VCaP (cell line): ENCODE data around the gene RGS10.

Experiments
- H3K27ac ChIP-seq: fragments of 450-650 bp; 2 replicates; pipeline ENCODE4 v1.5.1; 2017
- CTCF ChIP-seq: fragments of 450-650 bp; conservative IDR thresholded peaks from 2 replicates; pipeline ENCODE4 v1.5.1; 2017; ENCODE audit warnings: mild to moderate bottlenecking, moderate library complexity

Gene RGS10

GRCh38 chr10:119505131-119505551, 37.4 kb downstream of the RGS10 start:
- TF ChIP-seq CTCF: no peak
- H3K27ac ChIP-seq: no peak overlapping the region

- no peak overlapping the region for H3K27ac ChIP-seq
- no peak for TF ChIP-seq CTCF
These were observed 37.9 kb downstream of the RGS10 start for GRCh38 chr10:119504651-119505050.

GRCh38 chr10:119503821-119504220, 38.7 kb downstream of the RGS10 start:
- H3K27ac ChIP-seq: no peak overlapping the region
- no peak for TF ChIP-seq CTCF

- no peak overlapping the region for H3K27ac ChIP-seq
- TF ChIP-seq CTCF: no peak
These were observed 39.8 kb downstream of the RGS10 start for GRCh38 chr10:119502618-119503155.

GRCh38 chr10:119502209-119502608, 40.3 kb downstream of the RGS10 start:
- no peak for TF ChIP-seq CTCF
- no peak overlapping the region for H3K27ac ChIP-seq

- H3K27ac ChIP-seq: no peak overlapping the region
- TF ChIP-seq CTCF: no peak
These were observed 40.8 kb downstream of the RGS10 start for GRCh38 chr10:119501690-119502089.

- H3K27ac ChIP-seq: no peak overlapping the region
- TF ChIP-seq CTCF: no peak
These were observed 41.7 kb downstream of the RGS10 start for GRCh38 chr10:119500821-119501220.
